HG03060 (cell line): Measurements from ENCODE around the gene PLEKHO1.
"Not testable (repeated sequence)": the region's sequence is repeated elsewhere in the genome, so short reads cannot be mapped to it uniquely, and the experiment has no call there.

Experiments used
- ATAC-seq: cut with Tn5 transposase; IDR thresholded peaks from one replicate; pipeline ENCODE4 v1.9.1; 2021; ENCODE audit warnings: low read depth, moderate number of reproducible peaks; ENCODE audit not compliant: unreplicated experiment

PLEKHO1 gene

GRCh38 chr1:150149271-150150132 is at the start of gene PLEKHO1:
Gene PLEKHO1 (plus strand): TSS chr1:150149916. CDS start chr1:150150258, 342 bp downstream.
- no peak for ATAC-seq

- no peak for ATAC-seq
Observed at GRCh38 chr1:150102986-150103385, 46.7 kb upstream of the PLEKHO1 start.

- no peak for ATAC-seq
Observed at GRCh38 chr1:150106341-150106740, 43.4 kb upstream of the PLEKHO1 start.

- no peak for ATAC-seq
Observed at GRCh38 chr1:150109586-150109985, 40.1 kb upstream of the PLEKHO1 start.

- no peak for ATAC-seq
Observed at GRCh38 chr1:150110116-150110515, 39.6 kb upstream of the PLEKHO1 start.

GRCh38 chr1:150111670-150112069 is 38.0 kb upstream of the PLEKHO1 start:
- no peak for ATAC-seq

- ATAC-seq = no peak
Observed at GRCh38 chr1:150115121-150115520, 34.6 kb upstream of the PLEKHO1 start.

GRCh38 chr1:150118716-150119115 is 31.0 kb upstream of the PLEKHO1 start:
- no peak for ATAC-seq

GRCh38 chr1:150121236-150121862 is 28.4 kb upstream of the PLEKHO1 start:
- ATAC-seq = no peak

GRCh38 chr1:150126811-150127210 is 22.9 kb upstream of the PLEKHO1 start:
- no peak for ATAC-seq

GRCh38 chr1:150127464-150127863 is 22.3 kb upstream of the PLEKHO1 start:
- no peak for ATAC-seq

- ATAC-seq = no peak
Observed at GRCh38 chr1:150127868-150128267, 21.8 kb upstream of the PLEKHO1 start.

GRCh38 chr1:150132372-150132771 is 17.3 kb upstream of the PLEKHO1 start:
- ATAC-seq = no peak

- no peak for ATAC-seq
Observed at GRCh38 chr1:150134537-150134936, 15.2 kb upstream of the PLEKHO1 start.

- ATAC-seq = not testable (repeated sequence)
Observed at GRCh38 chr1:150135400-150135799, 14.3 kb upstream of the PLEKHO1 start.

- no peak for ATAC-seq
Observed at GRCh38 chr1:150138044-150138443, 11.7 kb upstream of the PLEKHO1 start.

- no peak for ATAC-seq
Observed at GRCh38 chr1:150141452-150141851, 8.3 kb upstream of the PLEKHO1 start.

GRCh38 chr1:150142083-150142482 is 7.6 kb upstream of the PLEKHO1 start:
- no peak for ATAC-seq

GRCh38 chr1:150144606-150145005 is 5.1 kb upstream of the PLEKHO1 start:
- no peak for ATAC-seq

GRCh38 chr1:150146016-150146415 is 3.7 kb upstream of the PLEKHO1 start:
- not testable (repeated sequence) for ATAC-seq

GRCh38 chr1:150146849-150147542 is 2.7 kb upstream of the PLEKHO1 start:
- ATAC-seq = no peak
